HUES64 (cell line): ENCODE data around the gene ENTPD1.

Experiments
- H3K27ac ChIP-seq: 2 replicates; pipeline ENCODE4 v1.7.0; 2013; ENCODE audit warnings: low read depth, low read length, inconsistent platforms
- H3K27me3 ChIP-seq: 2 replicates; pipeline ENCODE4 v1.6.1; 2013; ENCODE audit warnings: mild to moderate bottlenecking, low read length; ENCODE audit not compliant: insufficient read depth
- H3K36me3 ChIP-seq: 2 replicates; pipeline ENCODE4 v1.6.1; 2013; ENCODE audit warnings: mild to moderate bottlenecking, low read length; ENCODE audit not compliant: insufficient read depth
- H3K4me1 ChIP-seq: 2 replicates; pipeline ENCODE4 v1.6.1; 2013; ENCODE audit warnings: mild to moderate bottlenecking, low read length, moderate library complexity; ENCODE audit not compliant: insufficient read depth
- H3K4me3 ChIP-seq: 2 replicates; pipeline ENCODE4 v1.5.1; 2013; ENCODE audit warnings: mild to moderate bottlenecking, low read length, moderate library complexity
- H3K9ac ChIP-seq: 2 replicates; pipeline ENCODE4 v1.6.1; 2013; ENCODE audit warnings: mild to moderate bottlenecking, low read depth, low read length
- H3K9me3 ChIP-seq: 2 replicates; pipeline ENCODE4 v1.6.1; 2013; ENCODE audit warnings: low read depth, low read length; ENCODE audit not compliant: insufficient read depth
- WGBS: fragments of 150-250, 120-280 bp; methylation state at CpG from one replicate; pipeline ENCODE4 v1.1.7; 2013; ENCODE audit warnings: missing lambda C conversion rate; 5-methylcytosine and 5-hydroxymethylcytosine counted together

The ENTPD1 gene

GRCh38 chr10:95847007-95847406 is 91.0 kb downstream of the ENTPD1 start:
- Histone ChIP-seq H3K4me3 (no peak overlapping the region), H3K27ac (no peak overlapping the region), H3K4me1 (no peaks in the 10 kb centered on the region), H3K9ac (no peak overlapping the region), H3K27me3 (no peaks in the 10 kb centered on the region; the same call in 1 of the 2 replicates), H3K36me3 (no peaks in the 10 kb centered on the region), H3K9me3 (no peaks in the 10 kb centered on the region)

DNA sequence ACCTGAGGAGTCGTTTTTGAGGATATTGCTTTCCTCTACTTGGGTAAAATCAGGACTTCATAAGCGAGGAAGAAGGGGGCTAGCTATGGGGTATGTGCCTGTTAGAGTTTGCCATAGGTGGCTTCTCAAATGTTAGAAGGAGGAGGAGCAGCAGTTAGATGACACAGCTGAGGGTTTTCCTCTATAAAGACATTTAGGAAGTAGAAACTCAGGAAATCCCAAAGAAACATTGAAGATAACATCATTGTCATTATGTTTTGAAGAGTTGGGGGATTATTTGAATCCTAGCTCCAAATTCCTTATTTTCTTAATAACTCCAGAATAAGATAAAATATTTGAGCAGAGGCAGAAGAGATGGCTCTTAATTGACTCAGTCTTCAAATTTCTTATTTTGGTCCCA is 92.9 kb downstream of the ENTPD1 start:
- no peaks in the 10 kb centered on the region; the same call in 1 of the 2 replicates for H3K27me3 ChIP-seq
- WGBS: 83% methylated on average over 2 of the region's 2 CpGs
- no peak overlapping the region for H3K4me3 ChIP-seq

GRCh38 chr10:95850791-95851190 is 94.8 kb downstream of the ENTPD1 start:
- no peaks in the 10 kb centered on the region for H3K4me1 ChIP-seq
- H3K36me3 ChIP-seq: no peaks in the 10 kb centered on the region
- no peaks in the 10 kb centered on the region for H3K9me3 ChIP-seq
- H3K27me3 ChIP-seq: no peaks in the 10 kb centered on the region
- H3K9ac ChIP-seq: no peak overlapping the region
- no peak overlapping the region for H3K27ac ChIP-seq
- H3K4me3 ChIP-seq: no peak overlapping the region

More for the DNA sequence above, 92.9 kb downstream of the ENTPD1 start:
- Histone ChIP-seq H3K9me3 (no peaks in the 10 kb centered on the region), H3K36me3 (no peaks in the 10 kb centered on the region), H3K4me1 (no peaks in the 10 kb centered on the region), H3K27ac (no peak overlapping the region), H3K9ac (no peak overlapping the region)

DNA sequence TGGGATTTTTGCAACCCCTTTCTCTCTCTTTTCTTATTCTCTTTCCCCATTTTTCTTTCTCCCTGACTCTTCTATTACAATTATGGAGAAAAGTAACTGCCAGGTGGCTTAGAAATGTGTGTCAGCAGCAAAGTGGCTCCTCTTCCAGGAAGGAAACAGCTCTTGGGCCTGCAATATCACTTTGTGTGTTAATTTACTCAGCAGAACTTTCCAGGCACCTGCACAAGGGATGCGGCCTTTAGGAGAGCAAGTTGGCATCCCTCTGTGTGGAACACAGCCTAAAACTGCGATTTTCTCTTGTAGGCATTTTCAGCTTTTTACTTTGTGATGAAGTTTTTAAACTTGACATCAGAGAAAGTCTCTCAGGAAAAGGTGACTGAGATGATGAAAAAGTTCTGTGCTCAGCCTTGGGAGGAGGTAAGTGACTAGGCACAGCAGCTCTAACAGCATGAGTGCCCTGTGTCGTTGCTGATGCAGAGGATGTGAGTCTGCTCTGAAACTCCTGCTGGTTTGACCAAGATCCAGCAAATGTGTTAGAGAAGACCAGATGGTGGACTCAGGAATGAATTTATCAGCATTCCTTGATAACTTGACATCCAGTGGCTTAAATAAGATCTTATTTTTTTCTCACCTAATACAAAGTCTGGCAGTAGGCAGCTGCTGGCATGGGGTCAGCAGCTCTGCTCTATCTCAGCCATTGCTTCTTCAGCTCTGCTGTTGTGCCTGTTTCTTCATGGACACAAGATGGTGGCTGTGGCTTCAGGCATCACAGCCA is 104.4 kb downstream of the ENTPD1 start:
- WGBS: 92% methylated on average over 3 of the region's 3 CpGs
- Histone ChIP-seq H3K9ac (no peak overlapping the region), H3K4me3 (no peak overlapping the region), H3K4me1 (no peaks in the 10 kb centered on the region; the same call in 1 of the 2 replicates), H3K9me3 (no peaks in the 10 kb centered on the region), H3K27ac (no peak overlapping the region), H3K36me3 (no peaks in the 10 kb centered on the region), H3K27me3 (no peaks in the 10 kb centered on the region)

- Histone ChIP-seq H3K36me3 (no peaks in the 10 kb centered on the region), H3K4me3 (no peak overlapping the region), H3K4me1 (no peaks in the 10 kb centered on the region; the same call in 1 of the 2 replicates), H3K27ac (no peak overlapping the region), H3K27me3 (no peaks in the 10 kb centered on the region), H3K9me3 (no peaks in the 10 kb centered on the region), H3K9ac (no peak overlapping the region)
- 97% methylated on average over 2 of the region's 2 CpGs for WGBS
Measured at GRCh38 chr10:95861386-95861785, 105.4 kb downstream of the ENTPD1 start.

DNA sequence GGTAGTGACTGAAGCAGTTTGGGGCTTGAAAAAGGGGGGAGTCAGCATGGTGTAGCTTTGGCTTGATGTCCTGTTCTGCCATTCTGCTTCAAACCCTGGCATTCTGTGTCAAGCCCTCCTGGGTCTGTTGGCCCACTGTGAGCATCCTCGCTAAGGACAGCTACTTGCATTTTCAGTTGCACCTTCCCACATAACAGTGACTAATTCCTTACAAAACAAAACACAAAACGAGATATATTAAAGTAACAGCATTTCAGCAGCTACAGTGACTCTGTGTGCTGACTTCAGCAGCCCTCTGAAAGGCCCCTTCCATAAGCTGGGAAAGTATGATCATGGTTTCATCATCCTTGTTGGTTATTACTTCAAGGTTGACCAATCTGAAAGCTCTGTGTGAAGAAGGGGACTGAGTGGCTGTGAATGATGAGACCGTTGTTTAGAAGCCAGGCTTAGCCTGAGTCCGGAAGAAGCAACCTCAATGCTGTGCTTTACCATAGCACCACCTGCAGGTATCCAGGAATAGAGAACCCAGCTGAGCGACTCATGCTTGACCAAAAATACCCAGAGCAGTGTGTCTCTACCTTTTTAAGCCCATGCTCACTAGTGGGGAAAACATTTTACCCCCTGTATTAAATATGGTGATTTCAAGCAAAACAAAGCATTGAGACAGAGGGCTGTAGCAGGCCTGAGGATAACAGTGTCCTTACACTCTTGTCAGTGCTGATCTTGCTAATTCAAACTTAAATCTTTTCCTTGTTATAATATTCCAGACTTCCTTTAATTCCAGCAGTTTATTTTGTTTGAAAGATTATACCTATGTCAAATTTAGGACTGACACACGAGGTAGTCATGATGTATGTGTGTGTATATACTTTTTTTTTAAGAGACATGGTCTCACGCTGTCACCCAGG is 109.2 kb downstream of the ENTPD1 start:
- Histone ChIP-seq H3K9ac (no peak overlapping the region), H3K36me3 (no peaks in the 10 kb centered on the region), H3K27me3 (no peaks in the 10 kb centered on the region), H3K4me3 (no peak overlapping the region), H3K4me1 (no peaks in the 10 kb centered on the region; the same call in 1 of the 2 replicates), H3K27ac (no peak overlapping the region), H3K9me3 (no peaks in the 10 kb centered on the region)
- WGBS: 51% methylated on average over 7 of the region's 7 CpGs

DNA sequence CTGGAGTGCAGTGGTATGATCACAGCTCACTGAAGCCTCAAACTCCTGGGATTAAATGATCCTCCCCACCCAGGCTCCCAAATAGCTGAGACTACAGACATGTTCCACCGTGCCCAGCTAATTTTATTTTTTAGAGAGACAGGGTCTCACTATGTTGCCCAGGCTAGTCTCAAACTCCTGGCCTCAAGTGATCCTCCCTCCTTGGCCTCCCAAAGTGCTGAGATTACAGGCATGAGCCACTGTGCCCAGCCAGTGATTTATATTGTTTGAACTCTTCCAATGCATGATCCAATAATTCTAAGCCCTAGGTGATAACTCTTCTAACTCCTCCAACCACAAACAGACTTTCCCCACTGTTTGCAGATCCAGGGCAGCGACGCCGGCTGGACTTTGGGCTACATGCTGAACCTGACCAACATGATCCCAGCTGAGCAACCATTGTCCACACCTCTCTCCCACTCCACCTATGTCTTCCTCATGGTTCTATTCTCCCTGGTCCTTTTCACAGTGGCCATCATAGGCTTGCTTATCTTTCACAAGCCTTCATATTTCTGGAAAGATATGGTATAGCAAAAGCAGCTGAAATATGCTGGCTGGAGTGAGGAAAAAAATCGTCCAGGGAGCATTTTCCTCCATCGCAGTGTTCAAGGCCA is 110.0 kb downstream of the ENTPD1 start:
- Histone ChIP-seq H3K9ac (no peak overlapping the region), H3K4me1 (no peaks in the 10 kb centered on the region; the same call in 1 of the 2 replicates), H3K36me3 (no peaks in the 10 kb centered on the region), H3K27ac (no peak overlapping the region), H3K27me3 (no peaks in the 10 kb centered on the region), H3K4me3 (no peak overlapping the region), H3K9me3 (no peaks in the 10 kb centered on the region)
- 93% methylated on average over 6 of the region's 6 CpGs for WGBS

GRCh38 chr10:95866467-95866842 is 110.5 kb downstream of the ENTPD1 start:
- Histone ChIP-seq H3K36me3 (no peaks in the 10 kb centered on the region), H3K4me1 (no peaks in the 10 kb centered on the region; the same call in 1 of the 2 replicates), H3K27ac (no peak overlapping the region), H3K9ac (no peak overlapping the region), H3K27me3 (no peaks in the 10 kb centered on the region), H3K9me3 (no peaks in the 10 kb centered on the region), H3K4me3 (no peak overlapping the region)
- WGBS: 96% methylated on average over 2 of the region's 2 CpGs

GRCh38 chr10:95867866-95868265 is 111.9 kb downstream of the ENTPD1 start:
- 96% methylated on average over 4 of the region's 4 CpGs for WGBS
- Histone ChIP-seq H3K4me3 (no peak overlapping the region), H3K4me1 (no peaks in the 10 kb centered on the region; the same call in 1 of the 2 replicates), H3K36me3 (peaks cover 5% of the 10 kb centered on the region; the same call in 1 of the 2 replicates), H3K9me3 (no peaks in the 10 kb centered on the region), H3K27me3 (no peaks in the 10 kb centered on the region), H3K9ac (no peak overlapping the region), H3K27ac (no peak overlapping the region)

DNA sequence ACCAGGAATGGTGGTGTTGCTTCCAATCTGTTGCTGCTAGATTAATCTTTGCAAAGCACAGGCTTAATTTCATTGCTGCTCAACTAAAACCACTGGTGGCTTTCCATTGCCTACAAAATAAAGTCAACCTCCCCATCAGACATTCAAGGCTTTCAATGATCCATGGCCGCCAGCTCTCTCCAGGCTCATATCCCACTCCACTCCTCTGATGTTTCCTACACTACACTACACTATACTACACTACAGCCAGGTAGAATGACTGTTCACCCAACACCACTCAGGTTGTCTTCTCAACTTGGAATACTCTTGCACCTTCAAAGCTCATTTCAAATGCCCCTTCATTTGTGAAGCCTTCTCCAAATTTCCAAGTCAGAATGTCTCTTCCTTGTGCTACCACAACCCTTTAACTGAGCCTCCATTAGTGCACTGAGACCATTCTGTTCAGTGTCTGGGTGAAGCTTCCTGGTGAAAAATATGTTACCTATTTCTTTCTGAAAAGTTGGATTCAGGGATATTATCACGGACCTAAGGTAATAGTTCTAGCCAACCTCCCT is 116.3 kb downstream of the ENTPD1 start:
- 36% methylated on average over 2 of the region's 2 CpGs for WGBS

More for the DNA sequence above, 116.3 kb downstream of the ENTPD1 start:
- Histone ChIP-seq H3K27me3 (no peaks in the 10 kb centered on the region), H3K4me1 (no peaks in the 10 kb centered on the region), H3K27ac (no peak overlapping the region), H3K9ac (no peak overlapping the region), H3K9me3 (peaks cover 9% of the 10 kb centered on the region; the same call in 1 of the 2 replicates), H3K36me3 (peaks cover 42% of the 10 kb centered on the region), H3K4me3 (no peak overlapping the region)
